GM12892 (cell line): ENCODE results near the gene CENPU.

ENCODE experiments used
- POLR2A ChIP-seq: IDR thresholded peaks from 2 replicates; pipeline ENCODE4 v1.6.1; 2011; ENCODE audit warnings: low read depth, low read length, control low read depth
- POLR2AphosphoS5 ChIP-seq: IDR thresholded peaks from 2 replicates; pipeline ENCODE4 v1.6.1; 2011; ENCODE audit warnings: low read depth, low read length, control low read depth

GRCh38 chr4:184732126-184732525 lies 1.8 kb downstream of the CENPU start:
- TF ChIP-seq POLR2AphosphoS5 (no peak), POLR2A (no peak)
